Heart right ventricle (tissue), 16 donors: ENCODE data around the gene HRH3. TPM values are rescaled to one million over a fixed set of nuclear protein-coding genes. Genes with fewer than 3 reads are reported as not detected.

Experiments used
- ATAC-seq, 8 donors: fragments of 200-7000 bp; cut with Tn5 transposase; one replicate each; pipeline ENCODE4 v1.9.1; 2020; ENCODE audit warnings: mild to moderate bottlenecking in 8 of 8, moderate library complexity in 8 of 8, moderate number of reproducible peaks in 1 of 8
- DNase-seq, 2 donors: peaks; one replicate each; pipeline ENCODE4 v3.0.0-alpha.2; 2020
- H3K27ac ChIP-seq, 10 donors: fragments of 200-600 bp; sonication (generic) in 2 of 10; one replicate each; pipeline versions ENCODE4 v1.5.0 to v1.8.0; 2020 to 2022; ENCODE audit warnings: mild to moderate bottlenecking in 3 of 10
- H3K27me3 ChIP-seq, 7 donors: fragments of 200-600 bp; one replicate each; pipeline ENCODE4 v1.8.0; 2021 to 2022; ENCODE audit warnings: mild to moderate bottlenecking in 2 of 7
- H3K36me3 ChIP-seq, 9 donors: fragments of 200-600 bp; sonication (generic) in 1 of 9; one replicate each; pipeline versions ENCODE4 v1.5.0 to v1.8.0; 2020 to 2022; ENCODE audit warnings: mild to moderate bottlenecking in 2 of 9
- H3K4me1 ChIP-seq, 9 donors: fragments of 200-600 bp; sonication (generic) in 1 of 9; one replicate each; pipeline versions ENCODE4 v1.5.0 to v1.8.0; 2020 to 2022; ENCODE audit warnings: mild to moderate bottlenecking in 4 of 9
- H3K4me3 ChIP-seq, 10 donors: fragments of 200-600 bp; sonication (generic) in 2 of 10; one replicate each; pipeline versions ENCODE4 v1.5.0 to v1.8.0; 2020 to 2022; ENCODE audit warnings: mild to moderate bottlenecking in 7 of 10, moderate library complexity in 2 of 10
- H3K9me3 ChIP-seq, 11 donors: fragments of 200-600 bp in 10 of 11; sonication (generic) in 2 of 11; one replicate each; pipeline versions ENCODE4 v1.5.0 to v1.8.0; 2013 to 2022; ENCODE audit warnings: mild to moderate bottlenecking in 2 of 11, control low read depth in 1 of 11, moderate library complexity in 1 of 11
- CTCF ChIP-seq, 9 donors: fragments of 200-600 bp; sonication (generic) in 2 of 9; IDR thresholded peaks; one replicate each; pipeline versions ENCODE4 v1.5.0 to v1.8.0; 2021 to 2022; ENCODE audit warnings: antibody characterized with exemption in 9 of 9, mild to moderate bottlenecking in 5 of 9, moderate library complexity in 1 of 9
- WGBS, 2 donors: extraction: QIAGEN DNeasy Blood & Tissue Kit; methylation state at CpG; one replicate each; pipeline ENCODE4 v1.1.7; 2013; ENCODE audit warnings: inconsistent platforms in 1 of 2; 5-methylcytosine and 5-hydroxymethylcytosine counted together
- intact Hi-C, 10 donors: fragments of 100-400 bp; cut with DNase I; formaldehyde crosslinking; loops; one replicate each; pipeline versions ENCODE4 v1.11.1 to v1.14.2; 2022
- polyA plus RNA-seq, 2 donors: library from polyadenylated mRNA; stranded (reverse); fragments of 200-250 nt; gene quantifications; one replicate each; pipeline ENCODE4 v1.2.3, GENCODE V29; 2013
- total RNA-seq, 10 donors: library from RNA; stranded (reverse); fragmentation: NEBNext Ultra II Directional in 3 of 10; extraction: Animal tissue kit (Norgen Biotek cat#: 25700) in 3 of 10; gene quantifications; one replicate each; pipeline versions ENCODE4 v1.2.1 to v1.2.4, GENCODE V29; 2021 to 2023
- donor health status: Arrhythmogenic right ventricular cardiomyopathy.
- donor health status: ischemic (EF 13 %, LVEDD 7.1; RV severe dilation, severe dysfunction).
- donor health status: healthy with polysubstance abuse.
- donor health status: DM: no; HTN: yes; CAD: no.
- donor health status: DM: no; HTN: no; CAD: no.
- donor health status: ischemic (EF 25% LVEDD 6.9; RV normal size, moderate dysfunction).
- donor health status: ischemic (EF 25% LVEDD 5.7; RV mildly dilated, moderate dysfunction).
- donor health status: healthy.
- donor health status: DM: yes; HTN: yes; CAD: no.
- donor health status: Ischemic cardiomyopathy.
- donor health status: ischemic (EF 35%, LVEDD 5.7; RV mildly dilated, moderate dysfunction).
- donor health status: nonischemic (EF 11% LVEDD 7.7; RV severe dilation, severe dysfunction).
- donor health status: DM: yes; HTN: yes; CAD: no.
- donor health status: PGD.
- donor health status: ischemic (EF 29% LVEDD 5.4; RV normal size, mild dysfunction).
- donor health status: nonischemic (EF 23%, LVEDD 6.1; RV moderate dilation, normal function).

The HRH3 gene
- total and polyA plus RNA-seq, 12 donors: not detected

- Histone ChIP-seq H3K9me3 (no peaks in the 10 kb centered on the region), H3K4me3 (no peak overlapping the region), H3K4me1 (peaks cover 0 to 4% (median 0%) of the 10 kb centered on the region in 9 donors), H3K36me3 (no peaks in the 10 kb centered on the region), H3K27me3 (peaks cover 21 to 89% (median 77%) of the 10 kb centered on the region in 7 donors), H3K27ac (no peak overlapping the region)
- no peak for DNase-seq
- WGBS, 2 donors: 50 to 56% methylated on average over 12 of the region's 12 CpGs
- ATAC-seq: no peak
- no peak for TF ChIP-seq CTCF (IDR thresholded peaks at IDR 0.05)
- intact Hi-C loops: no loop called here
These were observed 6.0 kb downstream of the HRH3 start for GRCh38 chr20:62214067-62214466.

GRCh38 chr20:62212299-62212698 is 7.8 kb downstream of the HRH3 start:
- H3K27me3 ChIP-seq: peaks cover 18 to 72% (median 60%) of the 10 kb centered on the region in 7 donors
- no peak for TF ChIP-seq CTCF (IDR thresholded peaks at IDR 0.05)

GRCh38 chr20:62211769-62212288 is 8.2 kb downstream of the HRH3 start:
- H3K4me3 ChIP-seq: no peak overlapping the region
- TF ChIP-seq CTCF (IDR thresholded peaks at IDR 0.05): no peak
- peaks cover 14 to 67% (median 55%) of the 10 kb centered on the region in 7 donors for H3K27me3 ChIP-seq
- H3K4me1 ChIP-seq: no peaks in the 10 kb centered on the region
- WGBS, 2 donors: 70% methylated on average over 9 of the region's 9 CpGs
- no peaks in the 10 kb centered on the region for H3K9me3 ChIP-seq
- intact Hi-C loops: loop anchor here in 1 of 10 donors (2.0 kb wide), 1 partner anchor 21 kb away; no protein-coding TSS in a partner anchor
- no peaks in the 10 kb centered on the region for H3K36me3 ChIP-seq
- ATAC-seq: no peak
- H3K27ac ChIP-seq: no peak overlapping the region
- DNase-seq: peak in 1 of 2 donors; percentile 1

More at GRCh38 chr20:62212299-62212698, 7.8 kb downstream of the HRH3 start:
- ATAC-seq (no peak), DNase-seq (peak in 1 of 2 donors; percentile 5)
- H3K4me1 ChIP-seq: no peaks in the 10 kb centered on the region
- H3K9me3 ChIP-seq: no peaks in the 10 kb centered on the region
- 45% methylated on average over 10 of the region's 10 CpGs for WGBS, 2 donors
- no peak overlapping the region for H3K4me3 ChIP-seq
- no peaks in the 10 kb centered on the region for H3K36me3 ChIP-seq
- intact Hi-C loops: loop anchor here in 1 of 10 donors (2.0 kb wide), 1 partner anchor 21 kb away; no protein-coding TSS in a partner anchor
- no peak overlapping the region for H3K27ac ChIP-seq

- intact Hi-C loops: no loop called here
- no peak for ATAC-seq
- H3K9me3 ChIP-seq: no peaks in the 10 kb centered on the region
- H3K27me3 ChIP-seq: peaks cover 12 to 61% (median 49%) of the 10 kb centered on the region in 7 donors
- H3K36me3 ChIP-seq: peaks cover 0 to under 1% (median 0%) of the 10 kb centered on the region in 9 donors
- peak in 1 of 2 donors; percentile 4 for DNase-seq
- WGBS, 2 donors: 82 to 87% methylated on average over 8 of the region's 8 CpGs
- H3K27ac ChIP-seq: no peak overlapping the region
- H3K4me3 ChIP-seq: no peak overlapping the region
- no peaks in the 10 kb centered on the region for H3K4me1 ChIP-seq
- no peak for TF ChIP-seq CTCF (IDR thresholded peaks at IDR 0.05)
These were observed 8.9 kb downstream of the HRH3 start for GRCh38 chr20:62211216-62211615.
